Esophagus muscularis mucosa (tissue), 3 donors: Measurements from ENCODE around the gene TMUB1.

Experiments used
- POLR2AphosphoS5 ChIP-seq, 2 donors: sonication (generic); formaldehyde crosslinking; IDR thresholded peaks; one replicate each; pipeline ENCODE4 v1.6.1; 2017; ENCODE audit warnings: antibody characterized with exemption in 2 of 2
- TF ChIP-seq, protein P1 (sequence below), 3 experiments: fragments of 200-600 bp in 2 of 3; fragments of 450-650 bp in 1 of 3; sonication (generic) in 2 of 3; IDR thresholded peaks; one replicate each; pipeline ENCODE4 v1.5.1; 2017 to 2019; ENCODE audit warnings: antibody characterized with exemption in 3 of 3, mild to moderate bottlenecking in 2 of 3, moderate library complexity in 1 of 3

DNA sequence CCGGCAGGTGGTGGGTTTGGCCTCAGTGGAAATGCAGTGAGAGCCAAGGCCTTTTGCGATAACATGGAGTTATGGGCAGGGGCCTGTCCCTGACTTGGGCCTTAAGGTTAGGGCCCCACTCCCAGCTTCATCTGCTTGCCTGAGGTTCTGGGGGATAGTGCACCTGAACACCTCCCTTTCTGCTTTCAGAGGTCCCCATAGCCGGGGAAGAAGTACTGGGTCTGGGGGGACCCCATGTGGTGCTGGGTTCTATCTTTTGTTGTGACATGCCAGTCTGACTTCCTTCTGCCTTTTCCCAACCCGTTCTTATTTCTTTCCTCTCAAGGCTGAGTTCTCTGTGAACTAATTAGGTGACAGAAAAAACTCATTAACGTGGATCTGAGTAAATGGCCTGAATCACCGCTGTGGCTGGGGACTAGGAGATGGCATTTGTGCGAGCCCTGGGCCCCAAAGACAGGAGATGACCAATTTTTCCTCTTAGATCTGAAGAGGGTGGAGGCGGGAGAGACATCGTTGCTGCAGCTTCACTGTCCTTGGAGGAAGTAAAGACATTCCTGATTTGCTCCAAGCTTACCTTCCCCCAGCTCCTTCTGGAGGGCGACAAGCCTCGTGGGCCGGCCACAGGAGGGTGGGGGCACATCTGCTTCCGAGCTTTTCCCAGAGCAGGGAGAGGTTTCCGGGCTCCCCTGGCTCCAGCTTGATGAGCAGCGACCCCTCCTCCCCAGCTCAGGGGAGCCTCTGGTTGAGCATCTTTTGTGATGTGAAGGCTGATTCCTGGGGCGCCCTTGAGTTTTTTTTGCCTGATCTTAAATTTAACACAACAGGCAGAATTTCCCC lies 4.9 kb upstream of the TMUB1 start:
- TF ChIP-seq, protein P1, sequence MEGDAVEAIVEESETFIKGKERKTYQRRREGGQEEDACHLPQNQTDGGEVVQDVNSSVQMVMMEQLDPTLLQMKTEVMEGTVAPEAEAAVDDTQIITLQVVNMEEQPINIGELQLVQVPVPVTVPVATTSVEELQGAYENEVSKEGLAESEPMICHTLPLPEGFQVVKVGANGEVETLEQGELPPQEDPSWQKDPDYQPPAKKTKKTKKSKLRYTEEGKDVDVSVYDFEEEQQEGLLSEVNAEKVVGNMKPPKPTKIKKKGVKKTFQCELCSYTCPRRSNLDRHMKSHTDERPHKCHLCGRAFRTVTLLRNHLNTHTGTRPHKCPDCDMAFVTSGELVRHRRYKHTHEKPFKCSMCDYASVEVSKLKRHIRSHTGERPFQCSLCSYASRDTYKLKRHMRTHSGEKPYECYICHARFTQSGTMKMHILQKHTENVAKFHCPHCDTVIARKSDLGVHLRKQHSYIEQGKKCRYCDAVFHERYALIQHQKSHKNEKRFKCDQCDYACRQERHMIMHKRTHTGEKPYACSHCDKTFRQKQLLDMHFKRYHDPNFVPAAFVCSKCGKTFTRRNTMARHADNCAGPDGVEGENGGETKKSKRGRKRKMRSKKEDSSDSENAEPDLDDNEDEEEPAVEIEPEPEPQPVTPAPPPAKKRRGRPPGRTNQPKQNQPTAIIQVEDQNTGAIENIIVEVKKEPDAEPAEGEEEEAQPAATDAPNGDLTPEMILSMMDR (IDR thresholded peaks at IDR 0.05): no peak
- no peak for TF ChIP-seq POLR2AphosphoS5 (IDR thresholded peaks at IDR 0.05)
